ENCODE data around the gene RASD1.
"Not testable (repeated sequence)": the region's sequence is repeated elsewhere in the genome, so short reads cannot be mapped to it uniquely, and the experiment has no call there.

The RASD1 gene

DNA sequence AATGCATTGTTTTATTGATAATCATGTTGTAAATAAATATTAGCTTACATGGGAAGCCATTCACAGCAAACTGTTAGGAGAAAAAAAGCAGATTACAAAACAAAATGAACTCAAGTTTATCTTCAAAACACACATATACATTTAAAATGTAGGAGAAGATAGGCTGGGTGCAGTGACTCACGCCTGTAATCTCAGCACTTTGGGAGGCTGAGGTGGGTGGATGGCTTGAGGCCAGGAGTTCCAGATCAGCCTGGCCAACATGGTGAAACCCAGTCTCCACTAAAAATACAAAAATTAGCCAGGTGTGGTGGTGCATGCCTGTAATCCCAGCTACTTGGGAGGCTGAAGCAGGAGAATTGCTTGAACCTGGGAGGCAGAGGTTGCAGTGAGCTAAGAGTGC is 30.3 kb downstream of the RASD1 start:
- not testable (repeated sequence) for H3K4me1 Mint-ChIP-seq (ENCODE audit: low read depth); H3K4me3 Mint-ChIP-seq; H3K36me3 Mint-ChIP-seq (ENCODE audit: low read depth); H3K9me3 Mint-ChIP-seq; H3K27me3 Mint-ChIP-seq (ENCODE audit: low read depth); H3K27ac Mint-ChIP-seq

DNA sequence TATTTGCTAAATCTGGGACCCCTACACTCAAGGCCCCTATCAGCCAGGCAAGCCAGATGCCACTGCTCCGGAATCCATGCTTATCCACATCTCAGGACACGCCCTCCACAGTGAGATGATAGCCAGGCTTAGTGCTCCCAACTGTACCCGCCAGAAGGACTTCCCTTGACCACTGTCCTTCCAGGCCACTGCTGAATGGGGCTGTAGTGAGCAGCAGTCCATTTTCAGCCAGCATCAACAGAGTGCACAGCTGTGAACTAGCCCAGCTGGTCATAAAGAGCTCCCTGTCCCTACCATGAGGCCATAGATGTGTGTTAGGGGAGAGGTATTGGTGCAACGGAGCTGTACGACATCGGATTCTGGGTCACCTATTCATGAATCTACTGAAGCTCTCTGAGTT is 32.4 kb downstream of the RASD1 start:
- Mint-ChIP-seq H3K4me3 (no peak overlapping the region), H3K4me1 (ENCODE audit: low read depth) (no peaks in the 10 kb centered on the region), H3K27me3 (ENCODE audit: low read depth) (peaks cover 10% of the 10 kb centered on the region), H3K27ac (no peak overlapping the region), H3K9me3 (peaks cover 9% of the 10 kb centered on the region), H3K36me3 (ENCODE audit: low read depth) (peaks cover 4% of the 10 kb centered on the region)

GRCh38 chr17:17462048-17462824 is 34.0 kb downstream of the RASD1 start:
- Mint-ChIP-seq H3K27ac (no peak overlapping the region), H3K36me3 (ENCODE audit: low read depth) (peaks cover 4% of the 10 kb centered on the region), H3K4me3 (no peak overlapping the region), H3K9me3 (peaks cover 9% of the 10 kb centered on the region), H3K27me3 (ENCODE audit: low read depth) (peaks cover 10% of the 10 kb centered on the region), H3K4me1 (ENCODE audit: low read depth) (no peaks in the 10 kb centered on the region)

- Mint-ChIP-seq H3K4me1 (ENCODE audit: low read depth) (no peaks in the 10 kb centered on the region), H3K36me3 (ENCODE audit: low read depth) (peaks cover 4% of the 10 kb centered on the region), H3K4me3 (no peak overlapping the region), H3K9me3 (peaks cover 9% of the 10 kb centered on the region), H3K27me3 (ENCODE audit: low read depth) (peaks cover 7% of the 10 kb centered on the region), H3K27ac (no peak overlapping the region)
Measured at GRCh38 chr17:17460038-17460437, 36.2 kb downstream of the RASD1 start.

- Mint-ChIP-seq H3K4me3 (no peak overlapping the region), H3K36me3 (ENCODE audit: low read depth) (peaks cover 4% of the 10 kb centered on the region), H3K27ac (no peak overlapping the region), H3K9me3 (peaks cover 9% of the 10 kb centered on the region), H3K4me1 (ENCODE audit: low read depth) (no peaks in the 10 kb centered on the region), H3K27me3 (ENCODE audit: low read depth) (peaks cover 3% of the 10 kb centered on the region)
Measured at GRCh38 chr17:17457680-17458079, 38.5 kb downstream of the RASD1 start.

DNA sequence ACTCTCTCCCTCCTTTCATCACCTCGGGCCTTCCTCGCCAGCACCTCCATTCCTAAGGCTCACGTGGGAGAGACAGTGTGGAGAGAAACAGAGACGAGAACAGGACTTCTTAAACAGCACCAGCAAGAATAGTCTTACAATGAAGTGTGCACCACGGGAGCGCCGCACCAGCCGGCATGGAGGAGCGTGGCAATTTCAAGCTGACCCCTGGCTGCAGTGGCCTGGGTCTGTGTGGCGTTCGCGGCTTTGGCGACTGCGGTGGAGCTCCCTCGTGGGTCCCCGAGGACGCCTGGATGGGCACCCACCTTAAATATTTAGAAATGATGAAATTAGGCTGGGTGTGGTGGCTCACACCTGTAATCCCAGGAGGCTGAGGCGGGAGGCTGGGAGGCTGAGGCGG is 39.9 kb downstream of the RASD1 start:
- H3K36me3 Mint-ChIP-seq (ENCODE audit: low read depth), result peaks cover 4% of the 10 kb centered on the region
- peaks cover 9% of the 10 kb centered on the region for H3K9me3 Mint-ChIP-seq
- H3K4me3 Mint-ChIP-seq, result no peak overlapping the region
- no peaks in the 10 kb centered on the region for H3K4me1 Mint-ChIP-seq (ENCODE audit: low read depth)
- no peak overlapping the region for H3K27ac Mint-ChIP-seq
- H3K27me3 Mint-ChIP-seq (ENCODE audit: low read depth), result peaks cover 3% of the 10 kb centered on the region

GRCh38 chr17:17455173-17455572 is 41.0 kb downstream of the RASD1 start:
- H3K36me3 Mint-ChIP-seq (ENCODE audit: low read depth), result peaks cover 2% of the 10 kb centered on the region
- no peak overlapping the region for H3K27ac Mint-ChIP-seq
- no peaks in the 10 kb centered on the region for H3K27me3 Mint-ChIP-seq (ENCODE audit: low read depth)
- H3K4me3 Mint-ChIP-seq, result no peak overlapping the region
- H3K9me3 Mint-ChIP-seq, result peaks cover 4% of the 10 kb centered on the region
- H3K4me1 Mint-ChIP-seq (ENCODE audit: low read depth), result no peaks in the 10 kb centered on the region

- H3K9me3 Mint-ChIP-seq; H3K27me3 Mint-ChIP-seq (ENCODE audit: low read depth); H3K4me3 Mint-ChIP-seq; H3K36me3 Mint-ChIP-seq (ENCODE audit: low read depth); H3K27ac Mint-ChIP-seq; H3K4me1 Mint-ChIP-seq (ENCODE audit: low read depth): not testable (repeated sequence)
Measured at GRCh38 chr17:17454700-17455099, 41.5 kb downstream of the RASD1 start.

- Mint-ChIP-seq H3K36me3 (ENCODE audit: low read depth) (no peaks in the 10 kb centered on the region), H3K4me3 (no peak overlapping the region), H3K4me1 (ENCODE audit: low read depth) (no peaks in the 10 kb centered on the region), H3K9me3 (no peaks in the 10 kb centered on the region), H3K27ac (no peak overlapping the region), H3K27me3 (ENCODE audit: low read depth) (no peaks in the 10 kb centered on the region)
Measured at GRCh38 chr17:17454276-17454675, 41.9 kb downstream of the RASD1 start.

GRCh38 chr17:17453088-17453487 is 43.1 kb downstream of the RASD1 start:
- no peak overlapping the region for H3K4me3 Mint-ChIP-seq
- no peaks in the 10 kb centered on the region for H3K9me3 Mint-ChIP-seq
- H3K36me3 Mint-ChIP-seq (ENCODE audit: low read depth), result no peaks in the 10 kb centered on the region
- H3K27me3 Mint-ChIP-seq (ENCODE audit: low read depth), result no peaks in the 10 kb centered on the region
- no peak overlapping the region for H3K27ac Mint-ChIP-seq
- H3K4me1 Mint-ChIP-seq (ENCODE audit: low read depth), result no peaks in the 10 kb centered on the region

GRCh38 chr17:17448723-17449122 is 47.5 kb downstream of the RASD1 start:
- Mint-ChIP-seq H3K36me3 (ENCODE audit: low read depth) (no peaks in the 10 kb centered on the region), H3K27me3 (ENCODE audit: low read depth) (no peaks in the 10 kb centered on the region), H3K27ac (no peak overlapping the region), H3K4me3 (no peak overlapping the region), H3K4me1 (ENCODE audit: low read depth) (no peaks in the 10 kb centered on the region), H3K9me3 (no peaks in the 10 kb centered on the region)

DNA sequence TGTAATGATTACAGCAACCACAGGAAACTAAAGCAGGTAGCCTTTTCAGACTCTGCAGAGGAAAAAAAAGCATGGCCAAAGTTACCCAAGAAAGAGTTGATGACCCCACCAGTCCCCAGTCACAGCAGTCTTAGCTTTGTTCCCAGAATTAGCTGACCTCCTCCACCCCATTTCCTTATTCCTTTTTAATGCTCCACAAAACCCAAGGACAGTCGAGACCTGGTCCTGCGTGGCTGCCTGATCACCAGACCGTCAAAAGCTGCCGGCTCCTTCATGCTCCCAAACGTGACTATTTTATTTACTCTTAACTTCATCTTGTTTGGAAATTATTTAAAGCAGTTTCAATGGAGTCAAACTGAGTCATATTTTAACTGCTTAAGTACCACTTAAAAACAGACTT is 48.1 kb downstream of the RASD1 start:
- H3K4me3 Mint-ChIP-seq, result no peak overlapping the region
- H3K27me3 Mint-ChIP-seq (ENCODE audit: low read depth), result no peaks in the 10 kb centered on the region
- H3K9me3 Mint-ChIP-seq, result no peaks in the 10 kb centered on the region
- no peak overlapping the region for H3K27ac Mint-ChIP-seq
- no peaks in the 10 kb centered on the region for H3K4me1 Mint-ChIP-seq (ENCODE audit: low read depth)
- H3K36me3 Mint-ChIP-seq (ENCODE audit: low read depth), result no peaks in the 10 kb centered on the region

DNA sequence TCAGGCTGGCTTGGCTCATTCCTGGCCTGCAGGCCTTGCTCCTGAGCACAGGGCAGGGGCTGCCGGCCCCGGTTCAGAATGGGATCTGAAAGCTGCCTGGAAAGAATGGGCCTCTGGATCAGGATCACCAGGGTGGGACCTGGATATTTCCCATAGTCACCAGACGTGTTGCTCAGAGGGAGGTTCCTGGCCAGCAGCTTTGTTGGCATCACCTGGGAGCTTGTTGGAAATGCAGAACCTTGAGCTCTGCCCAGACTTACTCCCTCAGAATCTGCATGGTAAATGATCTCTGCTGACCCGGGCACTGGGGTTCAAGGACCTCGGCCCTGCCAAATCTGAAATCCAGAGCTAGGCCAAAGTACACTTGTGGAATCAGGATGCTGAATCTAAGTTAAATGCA is 48.9 kb downstream of the RASD1 start:
- Mint-ChIP-seq H3K27me3 (ENCODE audit: low read depth) (no peaks in the 10 kb centered on the region), H3K9me3 (no peaks in the 10 kb centered on the region), H3K4me1 (ENCODE audit: low read depth) (no peaks in the 10 kb centered on the region), H3K27ac (no peak overlapping the region), H3K4me3 (no peak overlapping the region), H3K36me3 (ENCODE audit: low read depth) (no peaks in the 10 kb centered on the region)

DNA sequence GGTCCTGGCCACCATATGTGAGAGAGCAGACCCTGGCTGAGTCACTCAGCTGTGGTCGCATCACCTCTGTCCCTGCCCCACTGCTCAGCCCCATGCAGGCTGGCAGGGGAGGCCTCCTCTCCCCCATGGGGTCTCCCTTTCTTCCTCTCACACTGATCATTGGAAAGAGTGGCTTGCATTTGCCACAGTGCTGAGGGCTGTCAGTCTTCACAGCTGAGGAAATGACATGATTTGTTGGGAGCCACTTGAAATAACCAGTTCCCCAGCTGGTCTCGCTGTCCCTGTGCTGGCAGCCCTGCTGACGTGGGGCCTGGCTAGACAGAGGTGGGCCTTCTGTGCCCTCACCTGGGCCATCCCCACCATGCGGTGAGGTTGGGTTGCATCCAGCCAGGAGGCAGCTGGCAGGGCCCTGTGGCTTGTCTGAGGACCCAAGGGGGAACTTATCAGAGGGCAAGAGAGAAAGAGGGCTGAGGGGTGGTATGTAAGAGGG is 49.5 kb downstream of the RASD1 start:
- Mint-ChIP-seq H3K9me3 (no peaks in the 10 kb centered on the region), H3K27me3 (ENCODE audit: low read depth) (no peaks in the 10 kb centered on the region), H3K36me3 (ENCODE audit: low read depth) (no peaks in the 10 kb centered on the region), H3K4me3 (no peak overlapping the region), H3K27ac (no peak overlapping the region), H3K4me1 (ENCODE audit: low read depth) (no peaks in the 10 kb centered on the region)

- Mint-ChIP-seq H3K27me3 (ENCODE audit: low read depth) (no peaks in the 10 kb centered on the region), H3K36me3 (ENCODE audit: low read depth) (no peaks in the 10 kb centered on the region), H3K27ac (no peak overlapping the region), H3K4me3 (no peak overlapping the region), H3K9me3 (no peaks in the 10 kb centered on the region), H3K4me1 (ENCODE audit: low read depth) (no peaks in the 10 kb centered on the region)
Measured at GRCh38 chr17:17445925-17446665, 50.1 kb downstream of the RASD1 start.

All from T-helper 1 cell treated with Interleukin-12 subunit alpha and Interleukin-12 subunit beta and Interleukin-4 antibody, amounts not matched to agents 30 μg/mL and 1 μg/mL, for 36 hours (primary cell).